Peyer's patch (tissue), 4 donors: ENCODE measurements around the gene SNRPF.

ENCODE experiments used
- POLR2A ChIP-seq, 2 donors: fragments of 450-650 bp; IDR thresholded peaks; one replicate each; pipeline ENCODE4 v1.5.1; 2017; ENCODE audit warnings: antibody characterized with exemption in 2 of 2, mild to moderate bottlenecking in 2 of 2, moderate library complexity in 2 of 2
- TF ChIP-seq, protein P1 (sequence below), 6 experiments: fragments of 450-650 bp in 4 of 6; fragments of 200-600 bp in 2 of 6; sonication (generic) in 1 of 6; IDR thresholded peaks; one replicate each; pipeline ENCODE4 v1.5.1; 2017 to 2019; ENCODE audit warnings: antibody characterized with exemption in 6 of 6, mild to moderate bottlenecking in 3 of 6, moderate library complexity in 1 of 6

DNA sequence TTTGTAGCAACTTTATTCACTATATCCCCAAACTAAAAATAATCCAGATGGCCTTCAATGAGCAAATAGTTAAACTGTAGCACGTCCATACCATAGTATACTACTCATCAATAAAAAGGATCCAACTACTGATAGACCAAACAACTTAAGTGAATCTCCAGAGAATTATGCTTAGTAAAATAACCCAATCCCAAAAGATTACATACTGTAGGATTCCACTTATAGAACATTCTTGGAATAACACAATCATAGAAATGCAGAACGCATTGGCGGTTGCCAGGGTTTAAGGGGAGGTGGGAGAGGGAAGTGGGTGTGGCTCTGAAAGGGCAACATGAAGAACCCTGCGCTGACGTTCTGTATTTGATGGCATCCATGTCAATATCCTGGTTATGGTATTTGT lies 28.6 kb downstream of the SNRPF start:
- TF ChIP-seq, protein P1, sequence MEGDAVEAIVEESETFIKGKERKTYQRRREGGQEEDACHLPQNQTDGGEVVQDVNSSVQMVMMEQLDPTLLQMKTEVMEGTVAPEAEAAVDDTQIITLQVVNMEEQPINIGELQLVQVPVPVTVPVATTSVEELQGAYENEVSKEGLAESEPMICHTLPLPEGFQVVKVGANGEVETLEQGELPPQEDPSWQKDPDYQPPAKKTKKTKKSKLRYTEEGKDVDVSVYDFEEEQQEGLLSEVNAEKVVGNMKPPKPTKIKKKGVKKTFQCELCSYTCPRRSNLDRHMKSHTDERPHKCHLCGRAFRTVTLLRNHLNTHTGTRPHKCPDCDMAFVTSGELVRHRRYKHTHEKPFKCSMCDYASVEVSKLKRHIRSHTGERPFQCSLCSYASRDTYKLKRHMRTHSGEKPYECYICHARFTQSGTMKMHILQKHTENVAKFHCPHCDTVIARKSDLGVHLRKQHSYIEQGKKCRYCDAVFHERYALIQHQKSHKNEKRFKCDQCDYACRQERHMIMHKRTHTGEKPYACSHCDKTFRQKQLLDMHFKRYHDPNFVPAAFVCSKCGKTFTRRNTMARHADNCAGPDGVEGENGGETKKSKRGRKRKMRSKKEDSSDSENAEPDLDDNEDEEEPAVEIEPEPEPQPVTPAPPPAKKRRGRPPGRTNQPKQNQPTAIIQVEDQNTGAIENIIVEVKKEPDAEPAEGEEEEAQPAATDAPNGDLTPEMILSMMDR (IDR thresholded peaks at IDR 0.05): no peak
- no peak for TF ChIP-seq POLR2A (IDR thresholded peaks at IDR 0.05)
